ENCODE measurements around the gene GARS1. TPM values are rescaled to one million over a fixed set of nuclear protein-coding genes. Genes with fewer than 3 reads are reported as not detected.

The GARS1 gene
- 126 to 171 TPM (median 136 TPM) in 5 replicates for total RNA-seq (2022; extraction: Qiagen RNA extraction)

GRCh38 chr7:30594540-30595435 is at the start of gene GARS1:
GARS1 (plus strand) TSS chr7:30594878; CDS start chr7:30594922, 44 bp downstream.

DNA sequence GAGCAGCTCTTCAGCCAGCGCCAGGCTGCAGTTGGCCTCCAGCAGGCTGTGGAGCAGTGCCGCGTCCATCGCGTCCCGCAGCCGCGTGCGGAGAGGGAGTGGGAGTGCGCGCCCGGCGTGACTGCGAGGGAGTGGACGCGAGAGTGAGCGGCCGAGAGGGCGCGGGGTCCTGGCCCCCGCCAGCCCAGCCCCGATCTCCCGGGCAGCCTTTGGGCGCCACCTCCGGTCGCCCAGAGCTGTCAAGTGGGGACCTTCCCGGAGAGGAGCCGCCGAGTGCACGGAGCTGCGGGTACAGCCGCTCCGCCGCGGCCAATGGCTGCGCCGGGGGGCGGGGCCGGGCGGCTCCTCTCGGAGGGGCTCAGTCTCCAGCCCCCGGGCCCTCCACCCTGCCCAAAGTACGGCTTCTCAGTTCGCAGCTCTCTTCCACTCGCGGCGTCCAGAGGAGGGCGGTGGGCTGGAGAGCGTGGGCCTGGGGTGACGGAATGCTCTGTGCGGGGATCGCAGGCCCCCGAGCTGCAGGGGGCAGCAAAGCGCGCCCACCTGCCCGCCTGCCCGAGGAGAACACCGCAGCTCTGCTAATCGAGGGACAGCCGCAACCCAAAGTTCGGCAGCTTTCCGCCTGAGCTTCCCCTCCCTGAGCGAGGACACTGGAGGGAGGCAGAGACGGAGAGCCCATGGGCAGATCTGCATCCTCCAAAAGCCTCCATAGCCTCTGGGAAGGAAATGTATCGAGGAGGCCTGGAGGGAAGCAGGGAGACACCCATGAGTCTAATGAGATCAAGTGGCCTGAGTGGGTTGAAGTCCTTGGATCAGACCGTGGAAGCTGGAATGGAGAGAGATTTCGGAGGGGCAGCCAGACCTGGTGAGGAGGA is 87.8 kb downstream of the GARS1 start, which contains the start of gene CRHR2:
Gene CRHR2 (minus strand): TSS at position 245 of the 872 bp plus-strand sequence. CDS start 176 bp downstream, at position 69.

Other genes with a start within 250 kb of the GARS1 start
- 5.4 to 7.3 TPM (median 6.5 TPM) in 5 replicates for gene NOD1, start 116.1 kb upstream of the GARS1 start, total RNA-seq (2022; extraction: Qiagen RNA extraction)
- gene GGCT, start 90.0 kb upstream of the GARS1 start, total RNA-seq (2022; extraction: Qiagen RNA extraction): 64.8 to 78.8 TPM (median 70.1 TPM) in 5 replicates
- 0.02 to 0.08 TPM in 2 of 5 replicates, not detected in the others for gene CRHR2, start 87.6 kb downstream of the GARS1 start, total RNA-seq (2022; extraction: Qiagen RNA extraction)
- gene INMT, start 157.3 kb downstream of the GARS1 start, total RNA-seq (2022; extraction: Qiagen RNA extraction): 0.03 TPM in 1 of 5 replicates, not detected in the others
- 2.3 to 2.4 TPM (median 2.3 TPM) in 5 replicates for gene MINDY4, start 176.5 kb downstream of the GARS1 start, total RNA-seq (2022; extraction: Qiagen RNA extraction)

Measured in A549 treated with AZD2906 at 1 μM for 4 hours (cell line).